ENCODE results near the gene TSPAN9.

DNA sequence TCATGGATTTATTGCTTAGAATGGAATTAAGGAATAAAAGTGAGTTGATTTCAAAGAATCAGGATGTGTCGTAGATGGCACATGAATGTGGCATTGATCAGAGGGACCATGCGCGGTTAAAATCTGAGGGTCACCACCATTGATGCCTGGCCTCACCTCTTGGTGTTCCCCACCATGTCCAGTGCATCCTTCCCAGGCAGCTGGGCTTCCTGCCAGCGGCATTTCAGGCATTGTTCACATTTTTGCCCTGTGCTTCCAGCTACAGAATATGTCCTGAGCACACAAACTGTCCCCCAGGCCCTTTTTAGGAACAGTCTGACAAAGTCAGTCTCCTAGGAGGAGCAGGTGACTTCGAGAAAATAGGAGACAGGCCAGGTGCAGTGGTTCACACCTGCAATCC, 42.0 kb upstream of the TSPAN9 start:
- TF ChIP-seq, protein P1, sequence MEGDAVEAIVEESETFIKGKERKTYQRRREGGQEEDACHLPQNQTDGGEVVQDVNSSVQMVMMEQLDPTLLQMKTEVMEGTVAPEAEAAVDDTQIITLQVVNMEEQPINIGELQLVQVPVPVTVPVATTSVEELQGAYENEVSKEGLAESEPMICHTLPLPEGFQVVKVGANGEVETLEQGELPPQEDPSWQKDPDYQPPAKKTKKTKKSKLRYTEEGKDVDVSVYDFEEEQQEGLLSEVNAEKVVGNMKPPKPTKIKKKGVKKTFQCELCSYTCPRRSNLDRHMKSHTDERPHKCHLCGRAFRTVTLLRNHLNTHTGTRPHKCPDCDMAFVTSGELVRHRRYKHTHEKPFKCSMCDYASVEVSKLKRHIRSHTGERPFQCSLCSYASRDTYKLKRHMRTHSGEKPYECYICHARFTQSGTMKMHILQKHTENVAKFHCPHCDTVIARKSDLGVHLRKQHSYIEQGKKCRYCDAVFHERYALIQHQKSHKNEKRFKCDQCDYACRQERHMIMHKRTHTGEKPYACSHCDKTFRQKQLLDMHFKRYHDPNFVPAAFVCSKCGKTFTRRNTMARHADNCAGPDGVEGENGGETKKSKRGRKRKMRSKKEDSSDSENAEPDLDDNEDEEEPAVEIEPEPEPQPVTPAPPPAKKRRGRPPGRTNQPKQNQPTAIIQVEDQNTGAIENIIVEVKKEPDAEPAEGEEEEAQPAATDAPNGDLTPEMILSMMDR (optimal IDR thresholded peaks at IDR 0.05 in 1 of 3, IDR thresholded peaks at IDR 0.05 in 1 of 3, conservative IDR thresholded peaks at IDR 0.05 in 1 of 3; ENCODE audit: extremely low read depth in 1 of 3, insufficient read depth in 2 of 3, low read length in 3 of 3), result no peak
- no peak for TF ChIP-seq EZH2 (IDR thresholded peaks at IDR 0.05; ENCODE audit: low read length)
